Mucosa of stomach (tissue), 1 donor: ENCODE measurements around the gene CD19.
"Not testable (repeated sequence)": the region's sequence is repeated elsewhere in the genome, so short reads cannot be mapped to it uniquely, and the experiment has no call there.

Experiments
- H3K27me3 ChIP-seq: one replicate; pipeline ENCODE4 v1.7.0; 2013; ENCODE audit warnings: mild to moderate bottlenecking, low read length; ENCODE audit not compliant: control insufficient read depth, insufficient read depth
- H3K36me3 ChIP-seq: one replicate; pipeline ENCODE4 v1.7.0; 2013; ENCODE audit warnings: low read length; ENCODE audit not compliant: control insufficient read depth, insufficient read depth
- H3K4me1 ChIP-seq: one replicate; pipeline ENCODE4 v1.7.0; 2013; ENCODE audit warnings: mild to moderate bottlenecking, low read length; ENCODE audit not compliant: control insufficient read depth, insufficient read depth
- H3K4me3 ChIP-seq: one replicate; pipeline ENCODE4 v1.7.0; 2013; ENCODE audit warnings: low read length
- H3K9ac ChIP-seq: one replicate; pipeline ENCODE4 v1.7.0; 2013; ENCODE audit warnings: mild to moderate bottlenecking, low read length, moderate library complexity
- H3K9me3 ChIP-seq: one replicate; pipeline ENCODE4 v1.7.0; 2013; ENCODE audit warnings: mild to moderate bottlenecking, low read length, moderate library complexity; ENCODE audit not compliant: control insufficient read depth
- donor health status: Pancreatic carcinoma.

Gene CD19

GRCh38 chr16:28913946-28914724 is 17.6 kb upstream of the CD19 start:
- Histone ChIP-seq H3K27me3 (no peaks in the 10 kb centered on the region), H3K4me1 (peaks cover 5% of the 10 kb centered on the region), H3K9ac (no peak overlapping the region), H3K36me3 (peaks cover 6% of the 10 kb centered on the region), H3K9me3 (no peaks in the 10 kb centered on the region), H3K4me3 (no peak overlapping the region)

GRCh38 chr16:28915181-28915580 is 16.6 kb upstream of the CD19 start:
- Histone ChIP-seq H3K36me3 (peaks cover 7% of the 10 kb centered on the region), H3K9ac (no peak overlapping the region)

DNA sequence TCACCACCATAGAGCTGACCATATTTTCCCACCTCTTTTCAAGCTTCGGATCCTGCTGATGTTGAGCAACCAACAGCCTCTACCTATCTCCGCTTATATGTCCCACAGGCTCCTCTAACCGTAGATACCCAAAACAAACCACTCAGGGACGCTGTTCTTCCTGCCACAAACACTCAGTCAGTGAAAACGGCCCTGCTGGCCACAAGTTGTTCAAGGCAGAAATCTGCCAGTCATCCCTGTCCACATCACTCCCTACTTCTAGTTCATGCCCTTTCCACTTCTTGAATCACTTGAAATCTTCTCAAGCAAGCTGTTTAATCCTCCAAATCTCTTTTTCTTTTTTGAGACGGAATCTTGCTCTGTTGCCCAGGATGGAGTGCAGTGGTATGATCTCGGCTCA is 14.7 kb upstream of the CD19 start:
- no peak overlapping the region for H3K4me3 ChIP-seq
- peaks cover 7% of the 10 kb centered on the region for H3K36me3 ChIP-seq
- no peaks in the 10 kb centered on the region for H3K27me3 ChIP-seq
- H3K9me3 ChIP-seq = no peaks in the 10 kb centered on the region
- H3K9ac ChIP-seq = no peak overlapping the region
- H3K4me1 ChIP-seq = no peaks in the 10 kb centered on the region

More at GRCh38 chr16:28915181-28915580, 16.6 kb upstream of the CD19 start:
- Histone ChIP-seq H3K9me3 (no peaks in the 10 kb centered on the region), H3K4me1 (peaks cover 5% of the 10 kb centered on the region), H3K4me3 (no peak overlapping the region), H3K27me3 (no peaks in the 10 kb centered on the region)

GRCh38 chr16:28918698-28919097 is 13.1 kb upstream of the CD19 start:
- Histone ChIP-seq H3K27me3 (no peaks in the 10 kb centered on the region), H3K4me1 (peaks cover 7% of the 10 kb centered on the region), H3K9ac (no peak overlapping the region), H3K9me3 (no peaks in the 10 kb centered on the region), H3K36me3 (peaks cover 7% of the 10 kb centered on the region), H3K4me3 (no peak overlapping the region)

DNA sequence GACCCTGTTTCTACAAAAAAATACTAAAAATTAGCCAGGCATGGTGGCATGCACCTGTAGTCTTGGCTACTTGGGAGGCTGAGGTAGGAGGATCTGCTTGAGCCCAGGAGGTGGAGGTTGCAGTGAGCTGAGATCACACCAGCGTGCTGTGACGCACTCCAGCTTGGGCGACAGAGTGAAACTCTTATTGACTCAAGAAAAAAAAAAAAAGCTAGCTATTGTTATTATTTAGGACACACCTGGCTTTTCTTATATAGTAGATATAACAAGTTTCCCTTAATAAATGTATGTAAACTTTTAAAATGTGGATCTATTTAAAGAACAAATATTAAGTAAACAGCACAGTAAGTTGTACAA is 8.6 kb upstream of the CD19 start:
- Histone ChIP-seq H3K4me1 (peaks cover 15% of the 10 kb centered on the region), H3K9me3 (no peaks in the 10 kb centered on the region), H3K27me3 (no peaks in the 10 kb centered on the region), H3K9ac (peak overlapping the region; percentile 97), H3K4me3 (no peak overlapping the region), H3K36me3 (peaks cover 7% of the 10 kb centered on the region)

DNA sequence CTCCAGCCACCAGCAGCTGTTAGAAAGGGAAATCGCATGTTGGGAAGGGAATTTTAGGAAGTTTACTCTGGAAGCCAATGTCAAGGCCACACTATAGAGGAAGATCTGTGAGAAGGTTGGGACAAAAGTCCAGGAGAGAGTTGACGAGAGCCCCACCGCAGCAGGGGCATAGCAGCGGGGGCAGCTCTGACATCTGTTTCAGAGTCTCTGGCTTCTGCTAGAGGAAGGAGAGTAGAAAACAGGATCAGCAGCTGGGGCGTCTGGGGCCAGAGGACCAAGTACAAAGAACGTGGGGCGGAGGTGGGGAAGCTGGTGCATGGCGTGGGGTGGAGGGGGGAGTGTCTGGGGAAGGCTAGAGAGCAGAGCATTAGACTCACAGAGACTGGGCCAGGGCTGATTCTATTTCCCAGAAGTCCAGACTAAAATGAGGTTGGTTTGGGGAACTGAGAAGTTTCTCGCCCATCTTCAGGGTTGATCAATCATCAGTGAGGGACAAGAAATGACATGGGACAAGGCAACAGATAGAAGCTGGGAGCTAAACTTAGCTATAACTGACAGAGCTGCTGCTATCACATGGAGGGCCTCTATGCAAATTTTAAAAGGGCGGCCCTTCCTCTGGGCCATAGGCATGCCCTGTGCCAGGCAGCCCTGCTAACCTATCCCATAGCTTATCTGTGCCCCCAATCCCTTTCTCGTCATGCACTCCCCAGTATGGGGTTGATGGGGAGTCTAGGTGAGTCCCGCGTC is 7.9 kb upstream of the CD19 start:
- Histone ChIP-seq H3K27me3 (no peaks in the 10 kb centered on the region), H3K9me3 (no peaks in the 10 kb centered on the region), H3K9ac (peak overlapping the region; percentile 97), H3K4me1 (peaks cover 15% of the 10 kb centered on the region), H3K4me3 (peak overlapping the region; percentile 29), H3K36me3 (peaks cover 4% of the 10 kb centered on the region)

- peaks cover 15% of the 10 kb centered on the region for H3K4me1 ChIP-seq
- peak overlapping the region; percentile 29 for H3K4me3 ChIP-seq
- peak overlapping the region; percentile 97 for H3K9ac ChIP-seq
- no peaks in the 10 kb centered on the region for H3K36me3 ChIP-seq
- H3K27me3 ChIP-seq = no peaks in the 10 kb centered on the region
- no peaks in the 10 kb centered on the region for H3K9me3 ChIP-seq
Observed at GRCh38 chr16:28924399-28924761, 7.4 kb upstream of the CD19 start.

- no peaks in the 10 kb centered on the region for H3K36me3 ChIP-seq
- peak within 1 kb of the TSS; percentile 61 for H3K4me3 ChIP-seq
- H3K9ac ChIP-seq = peak within 1 kb of the TSS; percentile 97
- H3K27me3 ChIP-seq = no peaks in the 10 kb centered on the region
- no peaks in the 10 kb centered on the region for H3K9me3 ChIP-seq
- H3K4me1 ChIP-seq = peaks cover 15% of the 10 kb centered on the region
Observed at GRCh38 chr16:28924762-28925385, 6.9 kb upstream of the CD19 start, which contains the start of gene RABEP2. RABEP2 (minus strand) TSS chr16:28925238; CDS start chr16:28925163, 75 bp downstream.

DNA sequence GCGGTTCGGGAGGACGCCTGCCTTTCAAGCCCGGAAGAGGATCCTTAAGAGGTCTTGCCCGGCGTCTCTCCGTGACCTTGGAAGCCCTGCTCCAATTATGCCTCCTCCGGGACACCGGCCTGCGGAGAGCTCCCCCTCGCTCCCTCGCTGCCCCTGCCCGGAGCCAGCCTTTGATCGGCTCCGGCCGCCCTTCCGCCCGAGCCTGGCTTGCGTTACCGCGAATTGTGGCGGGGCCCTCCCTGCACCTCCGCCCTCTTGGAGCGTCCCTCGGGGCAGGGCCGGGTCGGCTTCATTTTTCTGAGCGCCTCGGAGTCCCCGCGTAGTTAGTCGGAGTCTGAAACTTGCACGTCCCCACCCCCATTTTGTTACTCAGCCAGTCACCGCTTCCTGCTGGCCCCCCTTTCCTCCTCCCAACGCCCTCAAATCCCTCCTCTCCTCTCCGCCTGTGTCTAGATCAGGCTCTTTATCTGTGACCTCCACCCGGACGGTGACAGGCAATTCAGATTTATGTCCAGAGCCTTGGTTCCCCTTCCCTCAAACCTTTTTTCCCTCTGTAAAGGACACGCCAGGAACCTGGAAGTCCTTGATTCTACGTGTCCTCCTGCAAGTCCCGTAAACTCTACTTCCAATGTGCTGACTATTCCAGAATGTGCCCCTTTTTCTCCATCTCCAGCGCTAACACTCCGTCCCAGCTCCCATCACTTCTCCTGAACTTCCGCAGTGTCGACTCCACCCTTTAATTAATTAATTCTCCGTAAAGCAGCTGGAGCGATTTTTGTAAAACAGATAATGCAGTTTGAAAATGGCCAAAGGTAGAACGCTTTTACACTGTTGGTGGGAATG is 6.2 kb upstream of the CD19 start:
- H3K9ac ChIP-seq = peak overlapping the region; percentile 97
- H3K4me3 ChIP-seq = peak overlapping the region; percentile 61
- H3K36me3 ChIP-seq = no peaks in the 10 kb centered on the region
- H3K4me1 ChIP-seq = peaks cover 15% of the 10 kb centered on the region
- H3K27me3 ChIP-seq = no peaks in the 10 kb centered on the region
- H3K9me3 ChIP-seq = no peaks in the 10 kb centered on the region

GRCh38 chr16:28926284-28926683 is 5.5 kb upstream of the CD19 start:
- not testable (repeated sequence) for H3K27me3 ChIP-seq, H3K4me3 ChIP-seq, H3K36me3 ChIP-seq, H3K9ac ChIP-seq, H3K9me3 ChIP-seq
- peaks cover 15% of the 10 kb centered on the region for H3K4me1 ChIP-seq

DNA sequence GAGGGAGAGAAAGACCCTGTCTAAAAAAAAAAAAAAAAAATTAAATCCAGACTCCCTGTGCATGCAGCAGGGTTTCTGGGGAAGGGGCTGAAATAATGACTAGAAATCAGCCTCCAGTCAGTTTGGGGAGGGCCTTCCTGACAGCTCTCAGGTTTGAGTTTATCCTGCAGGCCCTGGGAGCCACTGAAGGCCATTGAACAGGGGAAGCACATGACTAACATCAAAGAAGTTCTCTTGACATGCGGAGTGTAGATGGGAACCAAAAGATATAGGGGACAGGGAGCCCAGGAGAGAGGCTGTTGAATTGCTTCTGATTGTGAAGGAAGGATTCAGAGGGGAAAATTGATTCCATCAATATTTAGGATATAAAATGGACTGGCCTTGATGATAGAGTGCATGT is 4.0 kb upstream of the CD19 start:
- peaks cover 15% of the 10 kb centered on the region for H3K4me1 ChIP-seq
- H3K9me3 ChIP-seq = no peaks in the 10 kb centered on the region
- no peak overlapping the region for H3K4me3 ChIP-seq
- H3K36me3 ChIP-seq = no peaks in the 10 kb centered on the region
- no peaks in the 10 kb centered on the region for H3K27me3 ChIP-seq
- H3K9ac ChIP-seq = no peak overlapping the region
